ENCODE data around the gene DIPK1B.

DIPK1B gene

DNA sequence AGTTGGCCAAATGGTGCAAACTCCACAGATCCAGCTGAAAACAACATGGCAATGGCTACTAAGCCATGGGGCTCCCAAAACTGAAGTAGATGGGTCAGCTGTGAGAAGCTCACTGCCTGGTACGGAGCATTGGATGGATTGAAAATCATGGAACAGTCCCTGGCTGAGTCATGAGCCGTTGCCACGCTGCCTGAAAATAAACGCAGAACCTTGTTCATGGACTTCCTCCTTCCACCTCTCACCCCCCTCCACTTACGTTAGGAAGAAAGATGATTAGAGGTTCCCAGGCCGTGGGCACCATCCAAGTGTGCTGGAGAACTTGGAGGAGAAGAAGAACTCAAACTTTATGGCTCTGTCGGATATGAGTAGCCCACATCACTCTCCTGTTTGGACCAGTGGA lies 6.8 kb upstream of the DIPK1B start:
- Histone ChIP-seq H3F3A (ENCODE audit: control insufficient read depth, insufficient read depth) (no peaks in the 10 kb centered on the region), H3K27me3 (ENCODE audit: control insufficient read depth, low read length) (peaks cover 29% of the 10 kb centered on the region), H4K20me1 (ENCODE audit: control insufficient read depth, insufficient read depth, low read depth, low read length) (no peaks in the 10 kb centered on the region), H3K9me2 (replicated peaks; ENCODE audit: control insufficient read depth, low read length) (no peaks in the 10 kb centered on the region), H3K9me3 (ENCODE audit: control insufficient read depth, insufficient read depth, low read length) (no peaks in the 10 kb centered on the region), H3K4me2 (ENCODE audit: low read length) (no peak overlapping the region), H3K79me2 (ENCODE audit: control insufficient read depth, low read length) (no peaks in the 10 kb centered on the region), H3K4me1 (ENCODE audit: control insufficient read depth, low read length) (peaks cover 37% of the 10 kb centered on the region), H3K36me3 (ENCODE audit: control insufficient read depth, low read length) (no peaks in the 10 kb centered on the region), H3K27ac (ENCODE audit: low read depth, low read length) (no peak overlapping the region), H3K4me3 (ENCODE audit: low read length) (no peak overlapping the region)
- TF ChIP-seq, protein P1, sequence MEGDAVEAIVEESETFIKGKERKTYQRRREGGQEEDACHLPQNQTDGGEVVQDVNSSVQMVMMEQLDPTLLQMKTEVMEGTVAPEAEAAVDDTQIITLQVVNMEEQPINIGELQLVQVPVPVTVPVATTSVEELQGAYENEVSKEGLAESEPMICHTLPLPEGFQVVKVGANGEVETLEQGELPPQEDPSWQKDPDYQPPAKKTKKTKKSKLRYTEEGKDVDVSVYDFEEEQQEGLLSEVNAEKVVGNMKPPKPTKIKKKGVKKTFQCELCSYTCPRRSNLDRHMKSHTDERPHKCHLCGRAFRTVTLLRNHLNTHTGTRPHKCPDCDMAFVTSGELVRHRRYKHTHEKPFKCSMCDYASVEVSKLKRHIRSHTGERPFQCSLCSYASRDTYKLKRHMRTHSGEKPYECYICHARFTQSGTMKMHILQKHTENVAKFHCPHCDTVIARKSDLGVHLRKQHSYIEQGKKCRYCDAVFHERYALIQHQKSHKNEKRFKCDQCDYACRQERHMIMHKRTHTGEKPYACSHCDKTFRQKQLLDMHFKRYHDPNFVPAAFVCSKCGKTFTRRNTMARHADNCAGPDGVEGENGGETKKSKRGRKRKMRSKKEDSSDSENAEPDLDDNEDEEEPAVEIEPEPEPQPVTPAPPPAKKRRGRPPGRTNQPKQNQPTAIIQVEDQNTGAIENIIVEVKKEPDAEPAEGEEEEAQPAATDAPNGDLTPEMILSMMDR (IDR thresholded peaks at IDR 0.05; ENCODE audit: low read depth, low read length, poor library complexity, severe bottlenecking), result no peak
- no peak for TF ChIP-seq EZH2phosphoT487 (IDR thresholded peaks at IDR 0.05; ENCODE audit: borderline replicate concordance, low read length)

GRCh38 chr9:136707011-136707410 lies 5.4 kb upstream of the DIPK1B start:
- Histone ChIP-seq H3F3A (ENCODE audit: control insufficient read depth, insufficient read depth) (0 out of 2 replicates have a peak, but pooled peaks cover 3% of the 10 kb centered on the region), H3K9me2 (replicated peaks; ENCODE audit: control insufficient read depth, low read length) (no peaks in the 10 kb centered on the region), H3K4me2 (ENCODE audit: low read length) (no peak overlapping the region), H3K36me3 (ENCODE audit: control insufficient read depth, low read length) (no peaks in the 10 kb centered on the region), H4K20me1 (ENCODE audit: control insufficient read depth, insufficient read depth, low read depth, low read length) (no peaks in the 10 kb centered on the region), H3K4me1 (ENCODE audit: control insufficient read depth, low read length) (peaks cover 26% of the 10 kb centered on the region), H3K27ac (ENCODE audit: low read depth, low read length) (no peak overlapping the region), H3K27me3 (ENCODE audit: control insufficient read depth, low read length) (peaks cover 27% of the 10 kb centered on the region), H3K9me3 (ENCODE audit: control insufficient read depth, insufficient read depth, low read length) (no peaks in the 10 kb centered on the region), H3K79me2 (ENCODE audit: control insufficient read depth, low read length) (no peaks in the 10 kb centered on the region), H3K4me3 (ENCODE audit: low read length) (no peak overlapping the region)
- TF ChIP-seq, protein P1 (IDR thresholded peaks at IDR 0.05; ENCODE audit: low read depth, low read length, poor library complexity, severe bottlenecking), result no peak
- TF ChIP-seq EZH2phosphoT487 (IDR thresholded peaks at IDR 0.05; ENCODE audit: borderline replicate concordance, low read length), result no peak

- H3K4me3 ChIP-seq (ENCODE audit: low read length), result no peak overlapping the region
- H3K4me1 ChIP-seq (ENCODE audit: control insufficient read depth, low read length), result peaks cover 19% of the 10 kb centered on the region
- H3K4me2 ChIP-seq (ENCODE audit: low read length), result no peak overlapping the region
Measured at GRCh38 chr9:136707849-136708517, 4.4 kb upstream of the DIPK1B start.

More at GRCh38 chr9:136707849-136708517, 4.4 kb upstream of the DIPK1B start:
- H3K79me2 ChIP-seq (ENCODE audit: control insufficient read depth, low read length), result no peaks in the 10 kb centered on the region
- no peaks in the 10 kb centered on the region for H4K20me1 ChIP-seq (ENCODE audit: control insufficient read depth, insufficient read depth, low read depth, low read length)
- peaks cover 32% of the 10 kb centered on the region for H3K27me3 ChIP-seq (ENCODE audit: control insufficient read depth, low read length)
- no peaks in the 10 kb centered on the region for H3K36me3 ChIP-seq (ENCODE audit: control insufficient read depth, low read length)
- H3F3A ChIP-seq (ENCODE audit: control insufficient read depth, insufficient read depth), result 0 out of 2 replicates have a peak, but pooled peaks cover 3% of the 10 kb centered on the region
- TF ChIP-seq EZH2phosphoT487 (IDR thresholded peaks at IDR 0.05; ENCODE audit: borderline replicate concordance, low read length), result no peak
- TF ChIP-seq, protein P1 (IDR thresholded peaks at IDR 0.05; ENCODE audit: low read depth, low read length, poor library complexity, severe bottlenecking), result no peak
- H3K9me2 ChIP-seq (replicated peaks; ENCODE audit: control insufficient read depth, low read length), result no peaks in the 10 kb centered on the region
- no peak overlapping the region for H3K27ac ChIP-seq (ENCODE audit: low read depth, low read length)
- no peaks in the 10 kb centered on the region for H3K9me3 ChIP-seq (ENCODE audit: control insufficient read depth, insufficient read depth, low read length)
